Lung (tissue), 12 donors: ENCODE measurements around the gene PM20D1. TPM values are rescaled to one million over a fixed set of nuclear protein-coding genes. Genes with fewer than 3 reads are reported as not detected.

Experiments used
- ATAC-seq: fragments of 200-7000 bp; cut with Tn5 transposase; one replicate; pipeline ENCODE4 v1.9.1; 2020; ENCODE audit warnings: moderate number of reproducible peaks; ENCODE audit not compliant: insufficient read depth, low FRiP score
- DNase-seq, 3 donors: peaks; one replicate each; pipeline ENCODE4 v3.0.0-alpha.2; 2013 to 2017
- H3K27ac ChIP-seq, 2 donors: one replicate each; pipeline ENCODE4 v1.5.1; 2013; ENCODE audit warnings: mild to moderate bottlenecking in 2 of 2, moderate library complexity in 2 of 2, control low read depth in 1 of 2, inconsistent platforms in 1 of 2, low read depth in 1 of 2, low read length in 1 of 2
- H3K27me3 ChIP-seq, 3 donors: one replicate each; pipeline ENCODE4 v1.5.1; 2013; ENCODE audit warnings: low read length in 2 of 3; ENCODE audit not compliant: control insufficient read depth in 3 of 3, insufficient read depth in 3 of 3
- H3K36me3 ChIP-seq, 4 donors: one replicate each; pipeline ENCODE4 v1.5.1; 2013; ENCODE audit warnings: low read length in 4 of 4, mild to moderate bottlenecking in 1 of 4, moderate library complexity in 1 of 4; ENCODE audit not compliant: control insufficient read depth in 4 of 4, insufficient read depth in 4 of 4
- H3K4me1 ChIP-seq, 5 donors: one replicate each; pipeline ENCODE4 v1.5.1; 2013; ENCODE audit warnings: low read length in 5 of 5, mild to moderate bottlenecking in 2 of 5, moderate library complexity in 1 of 5; ENCODE audit not compliant: control insufficient read depth in 5 of 5, insufficient read depth in 5 of 5
- H3K4me3 ChIP-seq: one replicate; pipeline ENCODE4 v1.5.1; 2013; ENCODE audit warnings: mild to moderate bottlenecking, control low read depth, moderate library complexity
- H3K9ac ChIP-seq, 2 donors: one replicate each; pipeline ENCODE4 v1.5.1; 2013; ENCODE audit warnings: low read length in 2 of 2, control low read depth in 1 of 2; ENCODE audit not compliant: insufficient read depth in 1 of 2
- H3K9me3 ChIP-seq, 4 donors: one replicate each; pipeline ENCODE4 v1.5.1; 2013; ENCODE audit warnings: low read length in 3 of 4, mild to moderate bottlenecking in 1 of 4, moderate library complexity in 1 of 4; ENCODE audit not compliant: control insufficient read depth in 4 of 4, insufficient read depth in 3 of 4
- WGBS, 2 donors: extraction: QIAGEN DNeasy Blood & Tissue Kit; methylation state at CpG; one replicate each; pipeline ENCODE4 v1.1.7; 2013; 5-methylcytosine and 5-hydroxymethylcytosine counted together
- polyA plus RNA-seq, 2 donors: library from polyadenylated mRNA; stranded (reverse); fragments of 200-250 nt; gene quantifications; one replicate each; pipeline ENCODE4 v1.2.1, GENCODE V29; 2013
- total RNA-seq, 2 donors: library from RNA; depleted of rRNA in 1 of 2; stranded (reverse); fragments of >200 nt in 1 of 2; gene quantifications; one replicate each; pipeline ENCODE4 v1.2.1, GENCODE V29; 2014 to 2021
- TF ChIP-seq, protein P1 (sequence below): IDR thresholded peaks from 2 replicates; pipeline ENCODE4 v1.5.1; 2012; ENCODE audit warnings: mild to moderate bottlenecking; ENCODE audit errors: control extremely low read depth, extremely low read depth
- donor health status: control.
- donor health status: control.
- donor health status: Bipolar disorder and iron deficiency.
- donor health status: healthy.
- donor health status: DM: yes; HTN: yes; CAD: no.

Gene PM20D1
- total and polyA plus RNA-seq, 4 donors, result 0.06 to 0.48 (median 0.28) TPM; not detected in 1

DNA sequence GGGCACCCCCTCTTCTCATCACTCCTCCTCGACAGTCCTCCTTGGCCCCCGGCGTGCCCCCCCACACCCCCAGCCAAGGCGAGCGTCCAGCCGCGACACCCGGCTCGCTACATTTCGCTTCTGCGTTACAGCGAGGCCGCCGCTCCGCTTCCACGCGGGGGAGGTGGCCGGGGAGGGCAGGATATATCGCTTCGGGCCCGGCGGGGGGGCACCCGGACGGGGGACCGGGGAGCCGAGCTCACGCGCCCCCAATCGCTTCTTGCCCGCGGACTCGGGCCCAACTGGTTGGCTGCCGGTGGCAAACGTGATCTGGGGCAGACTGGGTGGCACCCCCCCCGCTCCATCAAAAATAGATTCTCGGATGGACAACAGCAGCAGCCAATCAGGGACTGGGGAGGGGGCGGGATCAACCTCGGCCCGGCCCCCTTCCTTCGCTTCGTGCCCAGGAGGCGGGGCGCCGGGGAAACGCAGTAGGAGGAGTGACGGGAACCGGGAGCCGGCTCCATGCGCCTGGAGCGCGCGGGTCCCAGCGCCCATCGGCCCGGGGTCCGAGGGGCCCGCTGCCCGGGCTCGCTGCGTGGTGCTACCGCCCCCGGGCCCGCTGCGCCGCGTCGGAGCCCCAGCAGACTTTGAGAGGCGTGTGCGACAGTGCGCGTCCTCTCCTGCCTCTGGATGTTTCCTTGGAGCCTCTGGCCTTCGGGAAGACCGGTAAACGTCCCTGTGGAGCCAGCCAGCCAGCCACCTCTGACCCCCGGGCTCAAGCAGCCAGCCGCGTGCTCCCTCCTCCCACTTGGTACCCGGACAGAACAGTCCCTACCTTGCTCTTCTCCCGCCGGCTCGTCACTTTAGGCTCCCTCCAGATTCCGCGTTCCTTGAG, 36.8 kb downstream of the PM20D1 start, which contains the start of gene SLC41A1:
TSS of gene SLC41A1 (minus strand) at position 321 of the 877 bp plus-strand sequence. CDS start 2,757 bp downstream, outside the sequence.
- Histone ChIP-seq H3K9ac (peak within 1 kb of the TSS; percentile 63 to 66), H3K27me3 (no peaks in the 10 kb centered on the region), H3K27ac (peak within 1 kb of the TSS; percentile 91 to 96), H3K4me3 (peak within 1 kb of the TSS; percentile 77), H3K9me3 (no peaks in the 10 kb centered on the region), H3K36me3 (peaks cover 2 to 12% (median 3%) of the 10 kb centered on the region in 4 donors), H3K4me1 (peaks cover 4 to 30% (median 11%) of the 10 kb centered on the region in 5 donors)
- 0 to 1% methylated on average over 57 to 83 of the region's 83 CpGs for WGBS, 2 donors
- TF ChIP-seq, protein P1, sequence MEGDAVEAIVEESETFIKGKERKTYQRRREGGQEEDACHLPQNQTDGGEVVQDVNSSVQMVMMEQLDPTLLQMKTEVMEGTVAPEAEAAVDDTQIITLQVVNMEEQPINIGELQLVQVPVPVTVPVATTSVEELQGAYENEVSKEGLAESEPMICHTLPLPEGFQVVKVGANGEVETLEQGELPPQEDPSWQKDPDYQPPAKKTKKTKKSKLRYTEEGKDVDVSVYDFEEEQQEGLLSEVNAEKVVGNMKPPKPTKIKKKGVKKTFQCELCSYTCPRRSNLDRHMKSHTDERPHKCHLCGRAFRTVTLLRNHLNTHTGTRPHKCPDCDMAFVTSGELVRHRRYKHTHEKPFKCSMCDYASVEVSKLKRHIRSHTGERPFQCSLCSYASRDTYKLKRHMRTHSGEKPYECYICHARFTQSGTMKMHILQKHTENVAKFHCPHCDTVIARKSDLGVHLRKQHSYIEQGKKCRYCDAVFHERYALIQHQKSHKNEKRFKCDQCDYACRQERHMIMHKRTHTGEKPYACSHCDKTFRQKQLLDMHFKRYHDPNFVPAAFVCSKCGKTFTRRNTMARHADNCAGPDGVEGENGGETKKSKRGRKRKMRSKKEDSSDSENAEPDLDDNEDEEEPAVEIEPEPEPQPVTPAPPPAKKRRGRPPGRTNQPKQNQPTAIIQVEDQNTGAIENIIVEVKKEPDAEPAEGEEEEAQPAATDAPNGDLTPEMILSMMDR, result no peak
- ATAC-seq, result peak; percentile 95
- DNase-seq, result peak; percentile 95

DNA sequence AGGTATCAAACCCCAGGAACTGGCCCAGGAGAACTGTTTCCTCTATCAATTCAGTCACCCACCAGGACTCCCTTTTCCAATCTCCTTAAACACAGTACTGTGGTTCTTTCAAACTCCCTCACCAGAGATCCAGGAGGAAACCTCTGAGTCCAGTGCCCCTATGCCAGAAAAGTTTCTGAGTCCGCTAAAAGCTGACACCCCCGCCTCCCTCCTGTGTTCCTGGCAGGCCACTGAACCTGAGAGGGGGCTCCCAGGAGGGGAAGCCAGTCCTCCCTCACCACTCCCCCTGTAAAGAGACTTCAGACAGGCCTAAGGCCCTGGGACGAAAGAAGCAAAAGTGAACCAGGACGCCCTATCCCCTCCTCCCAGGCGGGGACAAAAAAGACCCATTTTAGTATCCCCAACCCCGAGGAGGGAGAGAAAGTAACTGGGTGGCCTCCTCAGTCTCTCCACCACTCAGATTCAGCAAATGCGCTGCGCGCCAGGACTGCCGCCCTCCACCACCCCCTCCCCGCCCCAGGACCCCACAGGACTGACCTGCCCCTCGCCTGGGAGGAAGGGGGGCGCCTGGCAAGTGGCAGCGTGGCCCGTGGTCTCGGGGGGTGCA, 37.6 kb downstream of the PM20D1 start:
- H3K36me3 ChIP-seq, result peaks cover 2 to 12% (median 3%) of the 10 kb centered on the region in 4 donors
- H3K27me3 ChIP-seq, result no peaks in the 10 kb centered on the region
- TF ChIP-seq, protein P1, result no peak
- no peaks in the 10 kb centered on the region for H3K9me3 ChIP-seq
- H3K4me1 ChIP-seq, result peaks cover 4 to 30% (median 12%) of the 10 kb centered on the region in 5 donors
- peak overlapping the region; percentile 63 to 66 for H3K9ac ChIP-seq
- H3K27ac ChIP-seq, result peak overlapping the region; percentile 78 to 91
- WGBS, 2 donors, result 1 to 5% methylated on average over 13 to 16 of the region's 16 CpGs
- DNase-seq, result peak; percentile 62 to 68 (median 65)
- peak; percentile 4 for ATAC-seq
- H3K4me3 ChIP-seq, result peak overlapping the region; percentile 77

DNA sequence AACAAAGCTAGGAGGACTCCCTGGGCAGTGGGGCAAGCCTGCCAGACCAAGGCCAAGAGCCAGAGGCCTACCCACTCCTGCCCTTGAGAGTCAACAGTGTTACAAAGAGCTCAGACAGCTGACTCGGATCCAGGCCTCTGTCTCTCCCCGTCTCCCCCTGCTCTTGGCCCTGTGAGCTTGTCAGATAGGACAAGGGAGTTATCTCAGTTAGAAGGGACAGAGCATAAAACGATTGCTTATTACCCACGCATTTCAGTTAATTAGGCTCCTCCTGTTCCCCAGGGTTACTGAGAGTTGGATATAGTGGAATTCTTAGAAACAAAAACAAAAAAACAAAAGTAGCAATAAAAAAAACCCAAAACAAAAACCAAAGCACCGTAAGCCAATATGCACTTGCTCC, 38.3 kb downstream of the PM20D1 start:
- Histone ChIP-seq H3K27ac (peak overlapping the region in 1 of 2 donors; percentile 78), H3K9ac (peak overlapping the region in 1 of 2 donors; percentile 19), H3K4me1 (peaks cover 4 to 30% (median 14%) of the 10 kb centered on the region in 5 donors), H3K36me3 (peaks cover 2 to 12% (median 3%) of the 10 kb centered on the region in 4 donors), H3K9me3 (no peaks in the 10 kb centered on the region), H3K27me3 (no peaks in the 10 kb centered on the region), H3K4me3 (no peak overlapping the region)
- WGBS, 2 donors, result 39 to 64% methylated on average over 5 of the region's 5 CpGs
- DNase-seq, result peak in 1 of 3 donors; percentile 50
- no peak for ATAC-seq
- TF ChIP-seq, protein P1, result no peak
